Measurements from ENCODE around the gene SSH2. TPM values are rescaled to one million over a fixed set of nuclear protein-coding genes. Genes with fewer than 3 reads are reported as not detected.

SSH2 gene
- polyA plus RNA-seq, 1 of the 3 experiments (the other 2 are of a cell fraction) = 8.8 TPM

- Histone ChIP-seq H3K36me3 (replicated peaks in 1 of 2; ENCODE audit: control insufficient read depth in 1 of 2, insufficient read depth in 2 of 2, low read length in 1 of 2) (peaks cover 0 to 2% of the 10 kb centered on the region in 2 experiments), H3K27me3 (ENCODE audit: insufficient read depth) (no peaks in the 10 kb centered on the region), H3K79me2 (ENCODE audit: insufficient read depth) (no peaks in the 10 kb centered on the region), H3K27ac (ENCODE audit: low read depth in 2 of 2, low read length in 1 of 2) (peak overlapping the region in 1 of 2 experiments; percentile 86; a peak in 1 of 4 replicates), H3F3A (replicated peaks; ENCODE audit: insufficient read depth) (no peaks in the 10 kb centered on the region), H4K20me1 (ENCODE audit: insufficient read depth) (no peaks in the 10 kb centered on the region), H3K4me2 (peak overlapping the region; percentile 85), H3K4me3 (ENCODE audit: low read depth in 2 of 2, low read length in 1 of 2) (peak overlapping the region; percentile 75 to 86), H2AFZ (ENCODE audit: low read depth) (peak overlapping the region; percentile 75; the same call in 1 of the 2 replicates), H3K9me3 (no peaks in the 10 kb centered on the region), H3K9ac (peak overlapping the region; percentile 43; the same call in 1 of the 2 replicates), H3K9me2 (no peaks in the 10 kb centered on the region), H3K4me1 (ENCODE audit: control insufficient read depth in 1 of 2, insufficient read depth in 2 of 2, low read depth in 1 of 2, low read length in 1 of 2) (peaks cover 20 to 76% of the 10 kb centered on the region in 2 experiments)
- ChIA-PET POLR2A (interaction anchor here (1.1 kb wide), 1 partner anchor 26 kb away, joined by 3 read pairs; no protein-coding TSS in a partner anchor), CTCF (interaction anchor here (0.9 to 2.4 kb wide), 7 partner anchors 17 to 164 kb away, joined by 3 to 15 read pairs (median 4); no protein-coding TSS in a partner anchor)
- peak; percentile 57 for DNase-seq
- 72% methylated on average over 8 of the region's 8 CpGs for WGBS (ENCODE audit: low lambda C conversion rate)
- 0 out of 2 replicates have a peak, but pooled peaks have one; percentile 15 for TF ChIP-seq NFIC (IDR thresholded peaks at IDR 0.05; ENCODE audit: borderline replicate concordance)
- no peak for TF ChIP-seq JUND (IDR thresholded peaks at IDR 0.05)
Observed at GRCh38 chr17:29621751-29622194, 308.3 kb downstream of the SSH2 start.

DNA sequence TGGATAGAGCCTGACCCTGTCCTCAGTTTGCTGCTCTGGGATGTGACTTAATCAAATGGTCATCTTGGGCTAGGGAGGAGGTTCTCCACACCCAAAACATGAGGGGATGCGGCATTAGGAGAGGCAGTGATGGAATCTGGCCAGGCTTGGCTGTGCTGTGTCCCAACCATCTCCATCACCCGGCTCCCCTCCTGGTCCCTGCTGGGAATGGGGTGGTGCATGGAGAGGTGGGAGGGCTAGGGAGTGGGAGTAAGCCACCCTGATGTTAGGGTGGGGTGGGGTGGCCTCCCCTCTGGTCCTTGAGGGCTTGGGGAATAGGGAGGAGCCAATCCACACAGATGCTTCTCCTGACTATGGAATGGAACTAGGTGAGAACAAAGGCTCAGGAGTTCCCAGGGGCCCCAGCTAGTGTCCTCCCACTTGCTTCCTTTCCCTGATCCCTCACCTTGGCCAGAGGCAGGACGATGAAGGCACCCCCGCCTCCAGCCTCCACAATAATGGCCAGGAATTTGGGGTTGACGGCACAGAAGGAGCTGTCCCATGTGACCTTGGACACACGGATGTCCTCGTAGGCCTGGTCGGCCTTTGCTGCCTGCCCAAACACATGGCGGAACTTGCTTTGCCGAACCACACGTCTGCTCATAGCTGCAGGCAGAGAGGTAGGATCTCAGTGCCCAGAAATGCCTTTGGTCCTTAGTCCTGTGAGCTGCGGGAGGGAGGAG, 309.1 kb downstream of the SSH2 start:
- no peak overlapping the region for H2AFZ ChIP-seq (ENCODE audit: low read depth)
- WGBS (ENCODE audit: low lambda C conversion rate) = 94% methylated on average over 9 of the region's 12 CpGs
- H3K27me3 ChIP-seq (ENCODE audit: insufficient read depth) = no peaks in the 10 kb centered on the region
- peak overlapping the region in 1 of 2 experiments; percentile 86; a peak in 1 of 4 replicates for H3K4me3 ChIP-seq (ENCODE audit: low read depth in 2 of 2, low read length in 1 of 2)
- POLR2A ChIA-PET = interaction anchor here (1.1 kb wide), 1 partner anchor 25 kb away, joined by 3 read pairs; no protein-coding TSS in a partner anchor
- peak overlapping the region in 1 of 2 experiments; percentile 79; a peak in 1 of 4 replicates for H3K27ac ChIP-seq (ENCODE audit: low read depth in 2 of 2, low read length in 1 of 2)
- peaks cover 20 to 70% of the 10 kb centered on the region in 2 experiments for H3K4me1 ChIP-seq (ENCODE audit: control insufficient read depth in 1 of 2, insufficient read depth in 2 of 2, low read depth in 1 of 2, low read length in 1 of 2)
- no peaks in the 10 kb centered on the region for H3K36me3 ChIP-seq (replicated peaks in 1 of 2; ENCODE audit: control insufficient read depth in 1 of 2, insufficient read depth in 2 of 2, low read length in 1 of 2)
- H4K20me1 ChIP-seq (ENCODE audit: insufficient read depth) = no peaks in the 10 kb centered on the region
- H3K9me2 ChIP-seq = no peaks in the 10 kb centered on the region
- H3K79me2 ChIP-seq (ENCODE audit: insufficient read depth) = no peaks in the 10 kb centered on the region
- CTCF ChIA-PET = interaction anchor here (0.6 to 2.4 kb wide), 9 partner anchors 18 to 475 kb away, joined by 3 to 15 read pairs (median 4); no protein-coding TSS in a partner anchor
- TF ChIP-seq, protein P1, sequence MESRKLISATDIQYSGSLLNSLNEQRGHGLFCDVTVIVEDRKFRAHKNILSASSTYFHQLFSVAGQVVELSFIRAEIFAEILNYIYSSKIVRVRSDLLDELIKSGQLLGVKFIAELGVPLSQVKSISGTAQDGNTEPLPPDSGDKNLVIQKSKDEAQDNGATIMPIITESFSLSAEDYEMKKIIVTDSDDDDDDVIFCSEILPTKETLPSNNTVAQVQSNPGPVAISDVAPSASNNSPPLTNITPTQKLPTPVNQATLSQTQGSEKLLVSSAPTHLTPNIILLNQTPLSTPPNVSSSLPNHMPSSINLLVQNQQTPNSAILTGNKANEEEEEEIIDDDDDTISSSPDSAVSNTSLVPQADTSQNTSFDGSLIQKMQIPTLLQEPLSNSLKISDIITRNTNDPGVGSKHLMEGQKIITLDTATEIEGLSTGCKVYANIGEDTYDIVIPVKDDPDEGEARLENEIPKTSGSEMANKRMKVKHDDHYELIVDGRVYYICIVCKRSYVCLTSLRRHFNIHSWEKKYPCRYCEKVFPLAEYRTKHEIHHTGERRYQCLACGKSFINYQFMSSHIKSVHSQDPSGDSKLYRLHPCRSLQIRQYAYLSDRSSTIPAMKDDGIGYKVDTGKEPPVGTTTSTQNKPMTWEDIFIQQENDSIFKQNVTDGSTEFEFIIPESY (IDR thresholded peaks at IDR 0.05; ENCODE audit: borderline replicate concordance, low read depth) = no peak
- TF ChIP-seq CTCF (IDR thresholded peaks at IDR 0.05) (no peak), TAF1 (IDR thresholded peaks at IDR 0.05; ENCODE audit: borderline replicate concordance, low read depth, low read length) (no peak), RCOR1 (IDR thresholded peaks at IDR 0.05; ENCODE audit: low read length) (no peak), JUND (IDR thresholded peaks at IDR 0.05) (no peak), TEAD4 (IDR thresholded peaks at IDR 0.05; ENCODE audit: borderline replicate concordance, insufficient read depth) (no peak), SMC3 (IDR thresholded peaks at IDR 0.05; ENCODE audit: low read depth, low read length) (no peak), USF2 (IDR thresholded peaks at IDR 0.05; ENCODE audit: borderline replicate concordance, low read depth, low read length) (no peak), RAD21 (IDR thresholded peaks at IDR 0.05; ENCODE audit: low read length) (no peak), POLR2AphosphoS5 (IDR thresholded peaks at IDR 0.05; ENCODE audit: low read depth, low read length) (no peak), NRF1 (IDR thresholded peaks at IDR 0.05; ENCODE audit: low read depth, low read length) (no peak), RXRA (IDR thresholded peaks at IDR 0.05; ENCODE audit: borderline replicate concordance, low read depth) (no peak), MXI1 (IDR thresholded peaks at IDR 0.05; ENCODE audit: low read depth, low read length) (no peak), YY1 (IDR thresholded peaks at IDR 0.05; ENCODE audit: low read depth) (no peak), NFIC (IDR thresholded peaks at IDR 0.05; ENCODE audit: borderline replicate concordance) (no peak)
- TF ChIP-seq, protein P2, sequence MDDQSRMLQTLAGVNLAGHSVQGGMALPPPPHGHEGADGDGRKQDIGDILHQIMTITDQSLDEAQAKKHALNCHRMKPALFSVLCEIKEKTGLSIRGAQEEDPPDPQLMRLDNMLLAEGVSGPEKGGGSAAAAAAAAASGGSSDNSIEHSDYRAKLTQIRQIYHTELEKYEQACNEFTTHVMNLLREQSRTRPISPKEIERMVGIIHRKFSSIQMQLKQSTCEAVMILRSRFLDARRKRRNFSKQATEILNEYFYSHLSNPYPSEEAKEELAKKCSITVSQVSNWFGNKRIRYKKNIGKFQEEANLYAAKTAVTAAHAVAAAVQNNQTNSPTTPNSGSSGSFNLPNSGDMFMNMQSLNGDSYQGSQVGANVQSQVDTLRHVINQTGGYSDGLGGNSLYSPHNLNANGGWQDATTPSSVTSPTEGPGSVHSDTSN (IDR thresholded peaks at IDR 0.05) = no peak
- H3F3A ChIP-seq (replicated peaks; ENCODE audit: insufficient read depth) = no peaks in the 10 kb centered on the region
- DNase-seq = no peak
- no peak overlapping the region for H3K9ac ChIP-seq
- peak overlapping the region; percentile 85 for H3K4me2 ChIP-seq
- no peaks in the 10 kb centered on the region for H3K9me3 ChIP-seq

Measured in SK-N-SH (cell line).